Measurements from ENCODE around the gene KDM2A. TPM values are rescaled to one million over a fixed set of nuclear protein-coding genes. Genes with fewer than 3 reads are reported as not detected.
"Not testable (repeated sequence)": the region's sequence is repeated elsewhere in the genome, so short reads cannot be mapped to it uniquely, and the experiment has no call there.

Gene KDM2A
- total RNA-seq, 4 donors from 2014 or later: 64.5 to 84.0 (median 70.3) TPM

DNA sequence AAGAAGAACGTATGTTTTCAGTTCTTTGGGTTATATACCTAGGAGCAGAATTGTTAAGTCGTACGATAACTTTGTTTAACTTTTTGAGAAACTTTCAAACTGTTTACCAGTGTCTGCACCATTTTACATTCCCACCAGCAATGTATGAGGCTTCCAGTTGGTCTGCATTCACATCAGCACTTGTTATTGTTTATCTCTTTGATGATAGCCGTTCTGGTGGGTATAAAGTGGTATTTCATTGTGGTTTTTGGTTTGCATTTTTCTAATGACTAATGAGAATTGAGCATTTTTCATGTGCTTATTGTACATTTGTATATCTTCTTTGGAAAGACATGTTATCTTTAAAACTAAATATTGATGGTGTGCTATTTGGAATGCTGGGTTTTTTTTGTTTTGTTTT is 59.8 kb downstream of the KDM2A start:
- H3K4me3 ChIP-seq (ENCODE audit: low read depth, poor library complexity, severe bottlenecking): no peak overlapping the region
- 86 to 89% methylated on average over 4 of the region's 4 CpGs for WGBS, 2 donors
- DNase-seq (ENCODE audit: low spot score in 2 of 2): no peak
- TF ChIP-seq, protein P1, sequence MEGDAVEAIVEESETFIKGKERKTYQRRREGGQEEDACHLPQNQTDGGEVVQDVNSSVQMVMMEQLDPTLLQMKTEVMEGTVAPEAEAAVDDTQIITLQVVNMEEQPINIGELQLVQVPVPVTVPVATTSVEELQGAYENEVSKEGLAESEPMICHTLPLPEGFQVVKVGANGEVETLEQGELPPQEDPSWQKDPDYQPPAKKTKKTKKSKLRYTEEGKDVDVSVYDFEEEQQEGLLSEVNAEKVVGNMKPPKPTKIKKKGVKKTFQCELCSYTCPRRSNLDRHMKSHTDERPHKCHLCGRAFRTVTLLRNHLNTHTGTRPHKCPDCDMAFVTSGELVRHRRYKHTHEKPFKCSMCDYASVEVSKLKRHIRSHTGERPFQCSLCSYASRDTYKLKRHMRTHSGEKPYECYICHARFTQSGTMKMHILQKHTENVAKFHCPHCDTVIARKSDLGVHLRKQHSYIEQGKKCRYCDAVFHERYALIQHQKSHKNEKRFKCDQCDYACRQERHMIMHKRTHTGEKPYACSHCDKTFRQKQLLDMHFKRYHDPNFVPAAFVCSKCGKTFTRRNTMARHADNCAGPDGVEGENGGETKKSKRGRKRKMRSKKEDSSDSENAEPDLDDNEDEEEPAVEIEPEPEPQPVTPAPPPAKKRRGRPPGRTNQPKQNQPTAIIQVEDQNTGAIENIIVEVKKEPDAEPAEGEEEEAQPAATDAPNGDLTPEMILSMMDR (IDR thresholded peaks at IDR 0.05): no peak
- TF ChIP-seq POLR2A (IDR thresholded peaks at IDR 0.05): no peak
- intact Hi-C loops (cut with DNase I; ENCODE audit: low total_unique reads): no loop called here

DNA sequence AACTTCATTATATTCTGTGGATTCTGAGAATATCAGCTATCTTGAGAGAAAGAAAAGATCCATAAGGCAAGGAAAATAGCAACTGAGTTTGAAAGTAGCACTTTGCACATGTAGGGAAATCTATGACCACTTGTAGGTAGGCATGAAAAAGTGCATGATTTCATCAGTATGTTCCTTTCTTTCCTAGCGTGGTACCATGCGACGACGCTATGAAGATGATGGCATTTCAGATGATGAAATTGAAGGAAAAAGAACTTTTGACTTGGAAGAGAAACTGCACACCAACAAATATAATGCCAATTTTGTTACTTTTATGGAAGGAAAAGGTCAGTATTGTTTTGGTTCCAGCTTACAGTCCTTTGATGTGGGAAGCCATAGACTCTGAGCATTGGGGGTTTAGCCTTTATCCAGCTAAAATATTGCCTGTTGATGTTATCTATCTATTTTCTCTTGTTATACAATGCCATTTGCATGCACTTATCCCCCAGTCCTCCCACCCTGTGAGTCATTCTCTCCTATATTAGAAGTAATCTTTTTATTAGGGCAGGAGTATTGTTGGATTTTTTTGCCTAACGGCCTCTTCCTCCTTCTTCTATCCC is 60.9 kb downstream of the KDM2A start:
- no peak for DNase-seq (ENCODE audit: low spot score in 2 of 2)
- intact Hi-C loops (cut with DNase I; ENCODE audit: low total_unique reads): no loop called here
- WGBS, 2 donors: 76 to 86% methylated on average over 5 of the region's 5 CpGs
- TF ChIP-seq POLR2A (IDR thresholded peaks at IDR 0.05): no peak
- TF ChIP-seq, protein P1 (IDR thresholded peaks at IDR 0.05): no peak
- H3K4me3 ChIP-seq (ENCODE audit: low read depth, poor library complexity, severe bottlenecking): no peak overlapping the region

DNA sequence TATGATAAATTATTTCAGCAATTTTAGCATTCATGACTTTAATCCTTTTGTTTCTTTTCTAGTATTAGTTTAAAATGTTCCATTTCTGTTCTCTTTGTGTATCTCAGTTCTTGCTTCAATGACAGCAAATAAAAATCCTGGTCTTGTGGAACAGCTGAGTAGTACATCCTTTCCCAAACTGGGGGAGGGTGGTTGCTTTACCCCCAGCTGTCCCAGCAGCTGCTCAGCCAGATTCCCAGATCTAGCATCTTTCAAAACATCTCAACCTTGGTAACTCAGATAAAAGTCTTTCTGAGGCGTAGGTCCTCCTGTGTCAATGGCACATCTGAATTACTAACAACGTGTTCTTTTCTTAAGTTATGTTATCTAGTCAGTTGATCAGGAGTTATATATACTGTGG is 75.0 kb downstream of the KDM2A start:
- no peak for TF ChIP-seq POLR2A (IDR thresholded peaks at IDR 0.05)
- TF ChIP-seq, protein P1 (IDR thresholded peaks at IDR 0.05): no peak
- DNase-seq (ENCODE audit: low spot score in 2 of 2): no peak
- WGBS, 2 donors: 94 to 95% methylated on average over 2 of the region's 2 CpGs
- intact Hi-C loops (cut with DNase I; ENCODE audit: low total_unique reads): no loop called here
- no peak overlapping the region for H3K4me3 ChIP-seq (ENCODE audit: low read depth, poor library complexity, severe bottlenecking)

DNA sequence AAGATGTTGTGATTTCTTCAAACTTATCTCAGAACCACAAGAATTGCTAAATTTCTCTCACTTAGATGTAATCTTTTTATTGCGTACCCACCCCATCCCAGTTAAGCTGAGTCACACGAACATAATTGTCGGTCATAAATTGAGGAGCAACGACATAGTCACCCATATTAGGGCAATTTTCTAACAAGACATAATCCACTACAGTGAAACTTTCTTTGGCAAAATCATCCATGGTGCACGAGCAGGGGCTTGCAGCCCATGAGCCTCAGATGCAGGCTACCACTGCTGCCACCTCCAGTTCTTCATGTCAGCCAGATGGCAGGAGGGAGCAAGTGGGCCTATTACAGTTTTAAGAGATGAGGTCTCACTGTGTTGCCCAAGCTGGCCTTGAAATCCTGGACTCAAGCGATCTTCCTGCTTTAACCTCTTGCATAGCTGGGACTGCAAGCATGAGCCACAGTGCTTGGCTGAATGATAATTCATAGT is 77.0 kb downstream of the KDM2A start:
- H3K4me3 ChIP-seq (ENCODE audit: low read depth, poor library complexity, severe bottlenecking): no peak overlapping the region
- DNase-seq (ENCODE audit: low spot score in 2 of 2): no peak
- TF ChIP-seq, protein P1 (IDR thresholded peaks at IDR 0.05): no peak
- TF ChIP-seq POLR2A (IDR thresholded peaks at IDR 0.05): no peak
- intact Hi-C loops (cut with DNase I; ENCODE audit: low total_unique reads): no loop called here
- WGBS, 2 donors: 57 to 63% methylated on average over 6 of the region's 6 CpGs

DNA sequence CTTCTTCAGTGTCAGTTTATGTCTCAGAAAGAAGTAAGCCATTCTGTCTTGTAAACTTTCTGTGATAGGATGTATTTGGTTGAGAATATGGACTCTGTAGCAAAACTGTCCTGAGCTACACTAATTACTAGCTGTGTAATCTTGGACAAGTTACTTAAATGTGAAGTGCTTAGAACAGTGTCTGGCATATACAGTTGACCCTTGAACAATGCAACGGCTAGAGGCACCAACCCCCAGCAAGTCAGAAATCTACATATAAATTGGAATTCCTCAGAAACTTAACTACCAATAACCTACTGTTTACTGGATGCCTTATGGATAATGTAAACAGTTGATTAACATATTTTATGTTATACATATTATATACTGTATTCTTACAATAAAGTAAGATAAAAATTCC is 78.5 kb downstream of the KDM2A start:
- intact Hi-C loops (cut with DNase I; ENCODE audit: low total_unique reads): no loop called here
- TF ChIP-seq, protein P1 (IDR thresholded peaks at IDR 0.05): no peak
- no peak for TF ChIP-seq POLR2A (IDR thresholded peaks at IDR 0.05)
- WGBS, 2 donors: 88% methylated on average over 1 of the region's 1 CpG
- no peak overlapping the region for H3K4me3 ChIP-seq (ENCODE audit: low read depth, poor library complexity, severe bottlenecking)
- DNase-seq (ENCODE audit: low spot score in 2 of 2): no peak

DNA sequence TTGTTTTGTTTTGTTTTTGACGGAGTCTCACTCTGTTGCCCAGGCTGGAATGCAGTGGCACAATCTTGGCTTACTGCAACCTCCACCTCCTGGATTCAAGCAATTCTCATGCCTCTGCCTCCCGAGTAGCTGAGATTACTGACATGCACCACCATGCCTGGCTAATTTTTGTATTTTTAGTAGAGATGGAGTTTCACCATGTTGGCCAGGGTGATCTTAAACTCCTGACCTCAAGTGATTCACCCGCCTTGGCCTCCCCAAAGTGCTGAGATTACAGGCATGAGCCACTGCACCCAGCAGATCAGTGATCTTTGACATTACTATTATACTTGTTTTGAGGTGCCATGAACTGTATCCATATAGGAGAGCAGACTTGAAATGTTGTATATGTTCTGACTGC is 79.7 kb downstream of the KDM2A start:
- H3K4me3 ChIP-seq (ENCODE audit: low read depth, poor library complexity, severe bottlenecking); DNase-seq (ENCODE audit: low spot score in 2 of 2); intact Hi-C loops (cut with DNase I; ENCODE audit: low total_unique reads): not testable (repeated sequence)
- WGBS, 2 donors: 70 to 81% methylated on average over 3 of the region's 3 CpGs

All from lower leg skin (tissue), 4 donors.